CD4-positive, alpha-beta T cell (primary cell): ENCODE measurements around the gene GINS1. TPM values are rescaled to one million over a fixed set of nuclear protein-coding genes. Genes with fewer than 3 reads are reported as not detected.

ENCODE experiments used
- ATAC-seq: fragments of 200-7000 bp; cut with Tn5 transposase; one replicate; pipeline ENCODE4 v1.10.0; 2022; ENCODE audit warnings: mild to moderate bottlenecking; ENCODE audit not compliant: poor library complexity
- CTCF ChIA-PET: fragments of 350-600 bp; sonication (Branson Sonifier 250); formaldehyde crosslinking; loops from one replicate; lab custom pipeline; 2021; ENCODE audit warnings: antibody characterized with exemption, inconsistent platforms; lab: Charles Lee
- POLR2A ChIA-PET: fragments of 350-600 bp; sonication (Branson Sonifier 250); formaldehyde crosslinking; loops from one replicate; lab custom pipeline; 2021; ENCODE audit warnings: antibody characterized with exemption, inconsistent platforms; lab: Charles Lee
- DNase-seq, 14 experiments: peaks; one replicate each; pipeline ENCODE4 v3.0.0-alpha.2; 2013 to 2020; ENCODE audit warnings: mixed read lengths in 2 of 14
- H3K27ac ChIP-seq, 2 donors: one replicate each; pipeline versions ENCODE4 v1.5.1 to v1.7.0; 2013; ENCODE audit warnings: low read length in 2 of 2, low read depth in 1 of 2, mild to moderate bottlenecking in 1 of 2
- H3K27me3 ChIP-seq, 2 experiments: 1 replicate in 1 of 2; 2 replicates in 1 of 2; pipeline versions ENCODE4 v1.6.1 to v1.7.0; 2013; ENCODE audit warnings: low read length in 2 of 2, control low read depth in 1 of 2, mild to moderate bottlenecking in 1 of 2, moderate library complexity in 1 of 2; ENCODE audit not compliant: insufficient read depth in 2 of 2, control insufficient read depth in 1 of 2
- H3K36me3 ChIP-seq: one replicate; pipeline ENCODE4 v1.6.1; 2013; ENCODE audit warnings: low read length, control low read depth; ENCODE audit not compliant: insufficient read depth
- H3K4me1 ChIP-seq: one replicate; pipeline ENCODE4 v1.6.1; 2013; ENCODE audit warnings: low read length, control low read depth; ENCODE audit not compliant: insufficient read depth
- H3K4me3 ChIP-seq: one replicate; pipeline ENCODE4 v1.5.1; 2013; ENCODE audit warnings: mild to moderate bottlenecking, low read length, moderate library complexity
- H3K9me3 ChIP-seq, 2 experiments: 1 replicate in 1 of 2; 2 replicates in 1 of 2; pipeline versions ENCODE4 v1.6.1 to v1.7.0; 2013; ENCODE audit warnings: low read length in 2 of 2, mild to moderate bottlenecking in 2 of 2, control low read depth in 1 of 2, moderate library complexity in 1 of 2; ENCODE audit not compliant: control insufficient read depth in 1 of 2, insufficient read depth in 1 of 2
- H3K27ac Mint-ChIP-seq: one replicate; pipeline ENCODE4 v1.8.0; 2020; ENCODE audit warnings: mixed read lengths
- H3K27me3 Mint-ChIP-seq: one replicate; pipeline ENCODE4 v1.8.0; 2021; ENCODE audit warnings: mixed read lengths
- H3K36me3 Mint-ChIP-seq: one replicate; pipeline ENCODE4 v1.8.0; 2021; ENCODE audit warnings: low read depth, mixed read lengths
- H3K4me1 Mint-ChIP-seq: one replicate; pipeline ENCODE4 v1.8.0; 2021; ENCODE audit warnings: low read depth, mixed read lengths
- H3K4me3 Mint-ChIP-seq: one replicate; pipeline ENCODE4 v1.8.0; 2020; ENCODE audit warnings: mild to moderate bottlenecking, mixed read lengths
- H3K9me3 Mint-ChIP-seq: one replicate; pipeline ENCODE4 v1.8.0; 2020; ENCODE audit warnings: mixed read lengths
- intact Hi-C, 2 experiments: fragments of 100-400 bp; cut with DNase I in 1 of 2; cut with micrococcal nuclease in 1 of 2; formaldehyde crosslinking; loops; one replicate each; pipeline versions ENCODE4 v1.15.1 to v1.9.0; 2023 to 2025; cut with DNase I, micrococcal nuclease
- total RNA-seq, 174 experiments: library from RNA in 2 of 174; stranded (reverse) in 2 of 174; gene quantifications; one replicate each; pipeline ENCODE4 v1.2.3 and lab custom pipeline; 2021 to 2026
- TF ChIP-seq, protein P1 (sequence below): fragments of 200-600 bp; IDR thresholded peaks from one replicate; pipeline ENCODE4 v1.8.0; 2022; ENCODE audit warnings: antibody characterized with exemption, mild to moderate bottlenecking

GINS1 gene
- total RNA-seq, 2 experiments from 2014 or later: 0.08 to 0.17 TPM

DNA sequence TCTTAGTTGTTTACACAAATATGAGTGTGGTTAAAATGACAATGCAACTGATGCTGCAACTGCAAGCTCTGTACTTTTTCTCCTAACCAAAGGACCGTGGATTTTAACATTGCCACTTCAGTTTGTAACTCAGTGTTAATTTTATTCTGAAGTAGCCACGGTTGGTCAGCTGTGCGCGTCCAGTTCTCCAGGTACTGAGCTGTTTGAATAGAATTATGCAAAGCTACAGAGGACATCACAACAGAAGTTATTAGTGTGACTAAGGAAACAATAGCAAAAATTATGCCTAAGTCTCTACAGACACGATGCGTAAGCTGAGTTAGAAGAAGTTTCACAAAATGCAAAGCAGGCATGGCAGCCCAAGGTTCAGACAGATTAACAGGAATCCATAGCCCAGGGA is 12.5 kb upstream of the GINS1 start:
- H3K4me1 Mint-ChIP-seq: peaks cover 5% of the 10 kb centered on the region
- no peaks in the 10 kb centered on the region for H3K36me3 Mint-ChIP-seq
- H3K27ac Mint-ChIP-seq: no peak overlapping the region
- H3K9me3 ChIP-seq: no peaks in the 10 kb centered on the region
- H3K4me1 ChIP-seq: peaks cover 1% of the 10 kb centered on the region
- no peak overlapping the region for H3K27ac ChIP-seq
- no peaks in the 10 kb centered on the region for H3K36me3 ChIP-seq
- CTCF ChIA-PET: no interaction called here
- TF ChIP-seq, protein P1, sequence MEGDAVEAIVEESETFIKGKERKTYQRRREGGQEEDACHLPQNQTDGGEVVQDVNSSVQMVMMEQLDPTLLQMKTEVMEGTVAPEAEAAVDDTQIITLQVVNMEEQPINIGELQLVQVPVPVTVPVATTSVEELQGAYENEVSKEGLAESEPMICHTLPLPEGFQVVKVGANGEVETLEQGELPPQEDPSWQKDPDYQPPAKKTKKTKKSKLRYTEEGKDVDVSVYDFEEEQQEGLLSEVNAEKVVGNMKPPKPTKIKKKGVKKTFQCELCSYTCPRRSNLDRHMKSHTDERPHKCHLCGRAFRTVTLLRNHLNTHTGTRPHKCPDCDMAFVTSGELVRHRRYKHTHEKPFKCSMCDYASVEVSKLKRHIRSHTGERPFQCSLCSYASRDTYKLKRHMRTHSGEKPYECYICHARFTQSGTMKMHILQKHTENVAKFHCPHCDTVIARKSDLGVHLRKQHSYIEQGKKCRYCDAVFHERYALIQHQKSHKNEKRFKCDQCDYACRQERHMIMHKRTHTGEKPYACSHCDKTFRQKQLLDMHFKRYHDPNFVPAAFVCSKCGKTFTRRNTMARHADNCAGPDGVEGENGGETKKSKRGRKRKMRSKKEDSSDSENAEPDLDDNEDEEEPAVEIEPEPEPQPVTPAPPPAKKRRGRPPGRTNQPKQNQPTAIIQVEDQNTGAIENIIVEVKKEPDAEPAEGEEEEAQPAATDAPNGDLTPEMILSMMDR: no peak
- no peaks in the 10 kb centered on the region for H3K27me3 ChIP-seq
- ATAC-seq (no peak), DNase-seq (no peak)
- no peaks in the 10 kb centered on the region for H3K9me3 Mint-ChIP-seq
- H3K27me3 Mint-ChIP-seq: peaks cover 9% of the 10 kb centered on the region
- POLR2A ChIA-PET: no interaction called here
- H3K4me3 ChIP-seq: no peak overlapping the region
- no peak overlapping the region for H3K4me3 Mint-ChIP-seq
- intact Hi-C loops: loop anchor here (5.0 kb wide), 5 partner anchors 198 to 338 kb away; partner anchors contain the start of genes ACSS1 (in 1 of the 2) and ENTPD6 (in 1 of the 2)

GRCh38 chr20:25397096-25397495 is 10.4 kb upstream of the GINS1 start:
- TF ChIP-seq, protein P1: no peak
- Mint-ChIP-seq H3K4me1 (no peaks in the 10 kb centered on the region), H3K4me3 (no peak overlapping the region), H3K27me3 (peaks cover 9% of the 10 kb centered on the region), H3K9me3 (peaks cover 4% of the 10 kb centered on the region), H3K27ac (no peak overlapping the region), H3K36me3 (no peaks in the 10 kb centered on the region)
- Histone ChIP-seq H3K36me3 (no peaks in the 10 kb centered on the region), H3K27ac (no peak overlapping the region), H3K4me3 (no peak overlapping the region), H3K27me3 (no peaks in the 10 kb centered on the region), H3K4me1 (no peaks in the 10 kb centered on the region), H3K9me3 (peaks cover 0 to 4% of the 10 kb centered on the region in 2 experiments)
- ChIA-PET POLR2A (no interaction called here), CTCF (no interaction called here)
- intact Hi-C loops: loop anchor here (5.0 kb wide), 2 partner anchors 200 to 330 kb away; partner anchors contain the start of gene ENTPD6 (in 1 of the 2)
- no peak for DNase-seq
- no peak for ATAC-seq

DNA sequence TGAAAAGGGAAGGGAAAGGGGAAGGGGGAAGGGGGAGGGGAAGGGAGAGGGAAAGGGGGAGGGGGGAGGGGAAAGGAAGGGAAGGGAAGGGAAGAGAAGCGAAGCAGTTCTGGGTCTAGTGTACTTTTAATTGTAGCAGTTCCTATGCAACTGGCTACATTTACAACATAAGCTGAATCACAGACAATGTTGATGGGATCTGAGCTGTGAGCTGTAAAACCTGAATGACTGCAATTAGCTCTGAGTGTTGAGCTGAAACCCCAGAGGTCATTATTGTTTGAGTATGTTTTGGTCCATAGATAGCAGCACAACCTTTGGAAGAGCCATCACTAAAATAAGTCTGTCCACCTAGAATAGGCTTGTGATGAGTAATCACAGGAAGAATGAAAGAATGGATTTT is 9.7 kb upstream of the GINS1 start:
- intact Hi-C loops: loop anchor here (2.0 to 5.0 kb wide), 3 partner anchors 201 to 403 kb away; partner anchors contain the start of gene ENTPD6 (in 1 of the 2)
- Mint-ChIP-seq H3K27me3 (peaks cover 9% of the 10 kb centered on the region), H3K9me3 (peaks cover 4% of the 10 kb centered on the region), H3K4me3 (no peak overlapping the region), H3K36me3 (no peaks in the 10 kb centered on the region), H3K4me1 (no peaks in the 10 kb centered on the region), H3K27ac (no peak overlapping the region)
- no peak for DNase-seq
- Histone ChIP-seq H3K4me3 (no peak overlapping the region), H3K4me1 (no peaks in the 10 kb centered on the region), H3K27ac (no peak overlapping the region), H3K27me3 (no peaks in the 10 kb centered on the region), H3K36me3 (no peaks in the 10 kb centered on the region), H3K9me3 (peaks cover 6 to 9% of the 10 kb centered on the region in 2 experiments)
- ChIA-PET POLR2A (no interaction called here), CTCF (interaction anchor here (0.6 to 2.8 kb wide), 3 partner anchors 15 to 404 kb away, joined by 3 to 15 read pairs (median 7); no protein-coding TSS in a partner anchor)
- ATAC-seq: no peak
- TF ChIP-seq, protein P1: no peak
